Neural progenitor cell (in vitro differentiated cells): Measurements from ENCODE around the gene GOLM1.

Experiments used
- EZH2 ChIP-seq: fragments of 200-600 bp; sonication (generic); IDR thresholded peaks from 2 replicates; pipeline ENCODE4 v1.6.1; 2017; ENCODE audit warnings: antibody characterized with exemption, mild to moderate bottlenecking, moderate library complexity
- EZH2phosphoT487 ChIP-seq: fragments of 200-600 bp; sonication (generic); IDR thresholded peaks from 2 replicates; pipeline ENCODE4 v1.6.1; 2017; ENCODE audit warnings: antibody characterized with exemption
- TF ChIP-seq, protein P1 (sequence below): fragments of 200-600 bp; sonication (generic); IDR thresholded peaks from 2 replicates; pipeline ENCODE4 v1.5.1; 2017; ENCODE audit warnings: antibody characterized with exemption, mild to moderate bottlenecking

DNA sequence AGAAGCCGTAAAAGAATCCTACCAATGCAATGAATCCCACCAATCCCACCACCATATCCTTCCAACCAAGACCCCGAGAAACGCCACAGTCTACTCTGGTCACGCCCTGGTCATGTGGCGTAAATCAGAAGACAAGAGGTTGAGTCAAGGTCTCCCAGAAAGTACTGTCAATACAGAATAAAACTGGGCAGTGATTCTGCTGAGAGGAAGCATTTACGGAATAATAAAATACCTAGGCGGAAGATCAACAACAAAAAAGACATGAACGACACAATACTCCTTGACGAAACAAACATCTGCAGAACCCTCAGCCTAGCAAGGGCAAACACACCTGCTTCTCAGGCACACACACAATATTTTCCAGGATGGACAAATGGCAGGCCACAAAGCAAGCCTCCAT lies 62.8 kb downstream of the GOLM1 start:
- TF ChIP-seq, protein P1, sequence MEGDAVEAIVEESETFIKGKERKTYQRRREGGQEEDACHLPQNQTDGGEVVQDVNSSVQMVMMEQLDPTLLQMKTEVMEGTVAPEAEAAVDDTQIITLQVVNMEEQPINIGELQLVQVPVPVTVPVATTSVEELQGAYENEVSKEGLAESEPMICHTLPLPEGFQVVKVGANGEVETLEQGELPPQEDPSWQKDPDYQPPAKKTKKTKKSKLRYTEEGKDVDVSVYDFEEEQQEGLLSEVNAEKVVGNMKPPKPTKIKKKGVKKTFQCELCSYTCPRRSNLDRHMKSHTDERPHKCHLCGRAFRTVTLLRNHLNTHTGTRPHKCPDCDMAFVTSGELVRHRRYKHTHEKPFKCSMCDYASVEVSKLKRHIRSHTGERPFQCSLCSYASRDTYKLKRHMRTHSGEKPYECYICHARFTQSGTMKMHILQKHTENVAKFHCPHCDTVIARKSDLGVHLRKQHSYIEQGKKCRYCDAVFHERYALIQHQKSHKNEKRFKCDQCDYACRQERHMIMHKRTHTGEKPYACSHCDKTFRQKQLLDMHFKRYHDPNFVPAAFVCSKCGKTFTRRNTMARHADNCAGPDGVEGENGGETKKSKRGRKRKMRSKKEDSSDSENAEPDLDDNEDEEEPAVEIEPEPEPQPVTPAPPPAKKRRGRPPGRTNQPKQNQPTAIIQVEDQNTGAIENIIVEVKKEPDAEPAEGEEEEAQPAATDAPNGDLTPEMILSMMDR, result no peak
- TF ChIP-seq EZH2 (no peak), EZH2phosphoT487 (no peak)
